ENCODE measurements around the gene CCL26. TPM values are rescaled to one million over a fixed set of nuclear protein-coding genes. Genes with fewer than 3 reads are reported as not detected.

Gene CCL26
- total and polyA plus RNA-seq, 3 experiments from 2014 or later = not detected

DNA sequence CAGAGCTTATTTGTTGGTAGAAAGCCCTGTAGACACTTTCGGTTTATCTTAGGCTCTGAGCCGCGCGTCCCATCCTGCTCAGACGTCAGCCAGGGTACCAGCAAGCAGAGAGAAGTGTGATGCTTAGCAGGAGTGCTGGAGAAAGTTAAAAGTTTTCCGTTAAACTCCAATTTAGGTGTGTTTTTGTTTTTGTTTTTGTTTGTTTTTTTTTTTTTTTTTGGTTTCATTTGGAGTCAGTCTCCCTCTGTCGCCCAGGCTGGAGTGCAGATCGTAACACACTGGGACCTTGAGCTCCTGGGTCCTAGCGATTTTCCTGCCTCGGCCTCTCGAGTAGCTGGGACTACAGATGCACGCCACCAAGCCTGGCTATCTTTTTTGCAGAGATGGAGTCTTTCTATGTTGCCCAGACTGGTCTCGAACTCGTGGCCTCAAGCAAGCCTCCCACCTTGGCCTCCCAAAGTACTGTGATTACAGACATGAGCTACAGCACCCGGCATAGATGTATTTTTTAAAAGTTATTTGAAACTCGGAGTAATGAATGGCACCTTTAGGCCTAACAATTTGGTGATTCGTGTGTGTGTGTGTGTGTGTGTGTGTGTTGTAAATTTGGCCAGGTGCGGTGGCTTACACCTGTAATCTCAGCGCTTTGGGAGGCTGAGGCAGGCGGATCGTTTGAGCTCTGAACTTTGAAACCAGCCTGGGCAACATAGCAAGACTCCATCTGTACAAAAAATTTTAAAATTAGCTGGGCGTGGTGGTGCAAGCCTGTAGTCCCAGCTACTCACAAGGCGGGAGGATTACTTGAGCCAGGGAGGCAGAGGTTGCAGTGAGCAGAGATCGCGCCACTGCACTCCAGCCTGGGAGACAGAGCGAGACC lies 32.0 kb downstream of the CCL26 start:
- H3K4me3 ChIP-seq (ENCODE audit: low read length) = peak overlapping the region; percentile 88
- peak overlapping the region; percentile 78 for H3K27ac ChIP-seq (ENCODE audit: low read depth, low read length)
- no peaks in the 10 kb centered on the region for H3K27me3 ChIP-seq (ENCODE audit: insufficient read depth, low read length, poor library complexity, severe bottlenecking)
- POLR2A ChIA-PET = interaction anchor here (0.7 to 1.9 kb wide), 5 partner anchors 10 to 667 kb away, joined by 3 to 19 read pairs (median 7); partner anchors contain the start of gene RCC1L
- Mint-ChIP-seq H3K4me3 (peak overlapping the region; percentile 88 to 99 (median 96)), H3K27me3 (no peaks in the 10 kb centered on the region), H3K9me3 (no peaks in the 10 kb centered on the region), H3K4me1 (peaks cover 18 to 29% (median 20%) of the 10 kb centered on the region in 3 donors), H3K36me3 (peaks cover 0 to 4% (median 0%) of the 10 kb centered on the region in 3 donors), H3K27ac (peak overlapping the region; percentile 79 to 100 (median 98))
- peaks cover 9% of the 10 kb centered on the region for H3K4me1 ChIP-seq (ENCODE audit: insufficient read depth, low read length)
- no peak for DNase-seq
- H3K36me3 ChIP-seq (ENCODE audit: insufficient read depth, low read length) = no peaks in the 10 kb centered on the region
- no peaks in the 10 kb centered on the region for H3K9me3 ChIP-seq (ENCODE audit: low read length)
- CTCF ChIA-PET = interaction anchor here (0.9 to 1.8 kb wide), 7 partner anchors 12 to 34 kb away, joined by 3 to 9 read pairs (median 3); no protein-coding TSS in a partner anchor

DNA sequence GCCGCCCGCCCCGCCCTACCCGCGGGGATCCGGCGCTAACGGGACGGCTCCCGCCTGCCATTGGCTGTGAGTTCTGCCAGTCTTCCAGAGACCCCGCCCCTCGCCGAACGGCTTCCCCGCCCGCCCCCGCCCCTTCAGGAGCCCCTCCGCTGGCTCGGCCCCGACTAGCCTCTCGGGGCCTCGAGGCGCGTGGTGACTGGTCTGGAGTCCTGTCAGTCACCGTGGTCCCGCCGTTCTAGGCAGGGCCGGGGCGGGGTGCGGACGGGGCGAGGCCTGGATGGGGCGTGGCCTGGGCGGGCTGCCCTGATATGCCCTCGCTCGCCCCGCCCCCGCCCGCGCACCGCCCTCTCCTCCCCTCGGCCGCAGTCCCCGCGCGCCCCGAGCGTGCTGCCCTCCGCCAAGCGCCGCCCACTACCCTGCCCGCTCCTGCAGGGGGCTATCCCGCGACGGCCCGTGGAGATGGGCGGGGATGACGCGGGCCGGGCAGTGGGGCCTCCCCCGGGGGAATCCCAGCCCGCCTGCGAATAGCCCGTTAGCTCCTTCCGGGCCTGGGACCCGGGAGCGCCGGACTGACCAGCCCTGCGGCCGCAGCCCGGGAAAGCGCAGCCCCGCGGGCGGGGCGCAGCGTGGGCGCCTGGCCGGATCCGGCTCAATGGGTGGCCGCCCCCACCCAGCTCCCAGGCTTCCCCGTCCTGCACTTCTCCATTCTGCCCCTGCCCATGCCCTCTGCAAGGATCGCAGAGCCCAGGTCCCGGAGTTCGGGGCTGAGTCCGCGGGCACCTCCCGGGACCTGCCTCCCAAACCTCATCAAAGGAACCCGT lies 32.8 kb downstream of the CCL26 start:
- Mint-ChIP-seq H3K27me3 (no peaks in the 10 kb centered on the region), H3K36me3 (peaks cover 2 to 4% (median 3%) of the 10 kb centered on the region in 3 donors), H3K4me1 (peaks cover 18 to 35% (median 20%) of the 10 kb centered on the region in 3 donors), H3K4me3 (peak overlapping the region; percentile 89 to 99 (median 97)), H3K27ac (peak overlapping the region; percentile 79 to 100 (median 98)), H3K9me3 (no peaks in the 10 kb centered on the region)
- peak overlapping the region; percentile 78 for H3K27ac ChIP-seq (ENCODE audit: low read depth, low read length)
- peak overlapping the region; percentile 89 for H3K4me3 ChIP-seq (ENCODE audit: low read length)
- no peaks in the 10 kb centered on the region for H3K36me3 ChIP-seq (ENCODE audit: insufficient read depth, low read length)
- no peaks in the 10 kb centered on the region for H3K9me3 ChIP-seq (ENCODE audit: low read length)
- peaks cover 9% of the 10 kb centered on the region for H3K4me1 ChIP-seq (ENCODE audit: insufficient read depth, low read length)
- CTCF ChIA-PET = interaction anchor here (0.7 to 1.8 kb wide), 7 partner anchors 10 to 35 kb away, joined by 3 to 9 read pairs (median 3); no protein-coding TSS in a partner anchor
- H3K27me3 ChIP-seq (ENCODE audit: insufficient read depth, low read length, poor library complexity, severe bottlenecking) = no peaks in the 10 kb centered on the region
- POLR2A ChIA-PET = interaction anchor here (0.7 to 1.9 kb wide), 5 partner anchors 9 to 666 kb away, joined by 3 to 19 read pairs (median 7); partner anchors contain the start of gene RCC1L
- peak; percentile 99 to 100 (median 100) for DNase-seq

DNA sequence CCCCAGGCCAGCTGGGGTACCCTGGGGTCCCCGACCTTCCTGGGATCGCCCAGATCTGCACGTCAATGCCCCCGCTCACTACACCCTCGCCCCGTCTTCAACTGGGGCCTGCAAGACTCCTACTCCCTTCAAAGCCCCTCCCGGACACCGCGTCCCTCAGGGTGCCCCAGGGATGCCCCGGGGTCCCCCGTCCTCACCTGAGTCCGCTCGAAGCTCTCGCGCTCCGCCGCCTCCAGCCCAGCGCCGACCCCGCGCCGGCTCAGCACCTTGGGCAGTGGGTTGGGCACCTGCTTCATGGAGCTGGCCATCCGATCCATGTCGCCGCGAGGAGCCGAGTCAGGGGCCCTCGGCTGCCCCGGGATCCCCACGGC lies 33.4 kb downstream of the CCL26 start, which contains the start of gene HIP1:
Gene HIP1, minus strand, starts transcription at position 338 of the 371 bp plus-strand sequence. Its CDS starts 21 bp downstream, at position 317.
- Histone ChIP-seq H3K27me3 (ENCODE audit: insufficient read depth, low read length, poor library complexity, severe bottlenecking) (no peaks in the 10 kb centered on the region), H3K27ac (ENCODE audit: low read depth, low read length) (peak within 1 kb of the TSS; percentile 78), H3K4me1 (ENCODE audit: insufficient read depth, low read length) (peaks cover 9% of the 10 kb centered on the region), H3K36me3 (ENCODE audit: insufficient read depth, low read length) (no peaks in the 10 kb centered on the region), H3K4me3 (ENCODE audit: low read length) (peak within 1 kb of the TSS; percentile 89), H3K9me3 (ENCODE audit: low read length) (no peaks in the 10 kb centered on the region)
- Mint-ChIP-seq H3K4me1 (peaks cover 18 to 35% (median 20%) of the 10 kb centered on the region in 3 donors), H3K27ac (peak within 1 kb of the TSS; percentile 79 to 100 (median 98)), H3K4me3 (peak within 1 kb of the TSS; percentile 89 to 99 (median 97)), H3K36me3 (peaks cover 2 to 4% (median 3%) of the 10 kb centered on the region in 3 donors), H3K9me3 (no peaks in the 10 kb centered on the region), H3K27me3 (no peaks in the 10 kb centered on the region)
- ChIA-PET CTCF (interaction anchor here (0.7 to 1.8 kb wide), 4 partner anchors 9 to 36 kb away, joined by 3 to 9 read pairs (median 4); no protein-coding TSS in a partner anchor), POLR2A (interaction anchor here (0.8 to 1.9 kb wide), 2 partner anchors 9 to 11 kb away, joined by 11 to 19 read pairs; no protein-coding TSS in a partner anchor)
- no peak for DNase-seq

DNA sequence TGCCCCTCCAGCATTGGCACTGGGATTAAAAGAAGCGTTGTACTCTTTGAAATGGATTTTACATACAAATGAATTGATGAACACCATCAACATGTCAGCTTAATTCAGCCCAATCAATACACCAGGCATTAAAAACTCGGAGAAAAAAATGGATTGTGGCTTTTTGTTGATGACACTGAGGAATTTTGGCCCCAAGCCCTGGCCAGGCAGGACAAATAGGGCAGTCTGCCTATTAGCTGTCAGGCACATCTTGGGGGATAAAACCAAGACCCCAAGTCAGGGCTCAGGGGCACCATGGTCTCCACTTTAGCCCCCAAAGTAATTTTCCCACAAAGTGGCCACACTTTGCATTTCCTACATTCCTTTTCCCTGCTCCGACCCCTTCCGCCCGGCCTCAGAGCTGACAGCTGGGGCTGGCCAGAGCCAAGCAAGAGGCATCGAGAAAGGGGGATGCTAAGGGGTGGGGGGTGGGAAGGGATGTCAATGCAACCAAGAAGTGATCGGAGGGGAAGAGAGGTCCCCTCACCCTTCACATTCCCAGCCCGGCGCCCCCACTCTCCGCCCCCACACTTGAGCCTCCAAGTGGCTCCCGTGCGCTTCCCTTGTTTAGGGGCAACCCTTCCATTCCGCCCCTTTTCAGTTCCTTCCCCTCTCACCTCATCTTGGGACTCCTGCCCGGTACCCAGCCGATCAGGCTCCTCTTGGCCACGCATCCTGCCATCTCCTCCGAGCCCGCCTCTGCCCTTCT lies 34.0 kb downstream of the CCL26 start:
- Histone ChIP-seq H3K36me3 (ENCODE audit: insufficient read depth, low read length) (no peaks in the 10 kb centered on the region), H3K4me3 (ENCODE audit: low read length) (peak overlapping the region; percentile 89), H3K27ac (ENCODE audit: low read depth, low read length) (peak overlapping the region; percentile 73), H3K9me3 (ENCODE audit: low read length) (no peaks in the 10 kb centered on the region), H3K27me3 (ENCODE audit: insufficient read depth, low read length, poor library complexity, severe bottlenecking) (no peaks in the 10 kb centered on the region), H3K4me1 (ENCODE audit: insufficient read depth, low read length) (peaks cover 9% of the 10 kb centered on the region)
- peak in 2 of 5 donors; percentile 6 to 47 for DNase-seq
- Mint-ChIP-seq H3K36me3 (peaks cover 3 to 9% (median 6%) of the 10 kb centered on the region in 3 donors), H3K27ac (peak overlapping the region in 7 of 8 donors; percentile 67 to 90 (median 88)), H3K4me3 (peak overlapping the region; percentile 87 to 99 (median 92)), H3K9me3 (no peaks in the 10 kb centered on the region), H3K27me3 (no peaks in the 10 kb centered on the region), H3K4me1 (peaks cover 18 to 35% (median 22%) of the 10 kb centered on the region in 3 donors)
- CTCF ChIA-PET = interaction anchor here (1.4 kb wide), 1 partner anchor 10 kb away, joined by 3 read pairs; no protein-coding TSS in a partner anchor
- POLR2A ChIA-PET = interaction anchor here (0.8 to 1.9 kb wide), 2 partner anchors 9 to 11 kb away, joined by 11 to 19 read pairs; no protein-coding TSS in a partner anchor

DNA sequence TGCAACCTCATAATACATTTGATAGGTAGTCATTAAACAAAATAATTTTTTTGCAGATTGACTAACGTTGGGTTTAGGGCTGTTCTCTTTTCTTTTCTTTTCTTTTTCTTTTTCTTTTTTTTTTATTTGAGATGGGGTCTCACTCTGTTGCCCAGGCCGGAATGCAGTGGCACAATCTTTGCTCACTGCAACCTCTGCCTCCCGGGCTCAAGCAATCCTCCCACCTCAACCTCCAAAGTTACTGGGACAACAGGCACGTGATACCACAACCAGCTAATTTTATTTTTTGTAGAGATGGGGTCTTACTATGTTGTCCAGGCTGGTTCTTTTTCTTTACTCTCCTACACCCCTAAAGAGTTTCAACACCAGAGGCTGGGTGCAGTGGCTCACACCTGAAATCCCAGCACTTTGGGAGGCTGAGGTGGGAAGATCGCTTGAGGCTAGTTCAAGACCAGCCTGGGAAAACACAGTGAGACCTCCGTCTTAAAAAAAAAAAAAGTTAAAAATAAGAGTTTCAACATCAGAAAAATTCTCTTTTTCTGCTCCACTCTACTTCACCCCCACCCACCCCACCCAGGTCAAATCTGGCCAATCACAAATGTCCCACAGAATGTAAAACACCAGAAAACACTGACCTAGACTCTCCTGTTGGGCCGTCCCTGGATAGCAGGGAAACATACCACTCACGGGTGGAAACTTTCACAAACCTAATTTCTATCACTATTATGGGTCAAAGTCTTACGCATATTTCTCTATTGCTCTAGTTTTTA lies 36.2 kb downstream of the CCL26 start:
- Mint-ChIP-seq H3K4me3 (peak overlapping the region in 1 of 7 donors; percentile 66), H3K9me3 (no peaks in the 10 kb centered on the region), H3K27ac (peak overlapping the region in 1 of 8 donors; percentile 17), H3K36me3 (peaks cover 3 to 9% (median 6%) of the 10 kb centered on the region in 3 donors), H3K27me3 (no peaks in the 10 kb centered on the region), H3K4me1 (peaks cover 13 to 37% (median 24%) of the 10 kb centered on the region in 3 donors)
- Histone ChIP-seq H3K36me3 (ENCODE audit: insufficient read depth, low read length) (no peaks in the 10 kb centered on the region), H3K9me3 (ENCODE audit: low read length) (no peaks in the 10 kb centered on the region), H3K27me3 (ENCODE audit: insufficient read depth, low read length, poor library complexity, severe bottlenecking) (no peaks in the 10 kb centered on the region), H3K4me1 (ENCODE audit: insufficient read depth, low read length) (peaks cover 9% of the 10 kb centered on the region), H3K27ac (ENCODE audit: low read depth, low read length) (no peak overlapping the region), H3K4me3 (ENCODE audit: low read length) (no peak overlapping the region)
- POLR2A ChIA-PET = no interaction called here
- CTCF ChIA-PET = no interaction called here
- DNase-seq = no peak

DNA sequence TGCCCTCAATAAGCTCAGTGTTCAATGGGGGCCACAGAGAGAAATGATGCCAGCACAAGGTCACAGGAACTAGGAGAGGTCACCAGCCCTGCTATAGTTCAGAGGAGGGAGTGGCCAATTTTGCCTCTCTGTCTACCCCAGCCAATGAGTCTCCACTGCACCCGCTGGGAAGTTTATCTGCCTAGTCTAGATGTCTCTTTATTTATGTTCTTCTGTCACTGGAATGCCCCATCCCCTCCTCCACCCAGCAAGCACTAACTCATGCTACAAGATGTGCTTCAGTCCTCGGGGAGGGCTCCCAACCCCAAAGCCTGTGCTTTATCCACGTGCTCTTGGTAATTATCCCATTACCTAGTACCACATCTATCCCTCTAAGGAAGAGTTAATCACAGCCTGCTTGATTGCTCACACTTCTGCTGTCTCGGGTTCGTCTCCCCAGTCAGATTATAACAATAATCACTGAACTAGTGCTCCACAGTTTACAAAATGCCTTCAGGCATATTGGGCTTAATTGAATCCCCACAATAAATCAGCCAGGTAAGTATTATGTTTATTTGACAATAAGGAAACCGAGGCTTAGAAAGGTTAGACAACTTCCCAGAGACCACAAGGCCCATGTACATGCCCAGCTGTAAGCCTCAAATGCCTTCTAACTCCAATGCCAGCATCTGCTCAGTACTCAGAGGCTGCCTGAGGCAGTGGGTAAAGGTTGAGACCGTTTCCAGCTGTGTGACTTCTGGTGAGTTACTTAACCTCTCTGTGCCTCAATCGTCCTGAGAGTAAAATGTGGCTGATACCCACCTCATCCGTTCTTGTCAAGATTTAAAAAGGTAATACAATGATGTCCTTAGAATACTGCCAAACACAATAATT lies 37.2 kb downstream of the CCL26 start:
- H3K4me1 Mint-ChIP-seq = peaks cover 15 to 39% (median 27%) of the 10 kb centered on the region in 3 donors
- H3K27ac Mint-ChIP-seq = peak overlapping the region in 1 of 8 donors; percentile 47
- H3K4me1 ChIP-seq (ENCODE audit: insufficient read depth, low read length) = peaks cover 9% of the 10 kb centered on the region
- H3K36me3 Mint-ChIP-seq = peaks cover 3 to 9% (median 6%) of the 10 kb centered on the region in 3 donors
- POLR2A ChIA-PET = interaction anchor here (1.4 kb wide), 1 partner anchor 260 kb away, joined by 3 read pairs; the partner anchor contains the start of gene TMEM120A
- no peaks in the 10 kb centered on the region for H3K27me3 ChIP-seq (ENCODE audit: insufficient read depth, low read length, poor library complexity, severe bottlenecking)
- H3K27ac ChIP-seq (ENCODE audit: low read depth, low read length) = no peak overlapping the region
- no peak overlapping the region for H3K4me3 ChIP-seq (ENCODE audit: low read length)
- no peaks in the 10 kb centered on the region for H3K36me3 ChIP-seq (ENCODE audit: insufficient read depth, low read length)
- H3K9me3 Mint-ChIP-seq = no peaks in the 10 kb centered on the region
- CTCF ChIA-PET = no interaction called here
- no peaks in the 10 kb centered on the region for H3K27me3 Mint-ChIP-seq
- H3K4me3 Mint-ChIP-seq = peak overlapping the region in 1 of 7 donors; percentile 2
- H3K9me3 ChIP-seq (ENCODE audit: low read length) = no peaks in the 10 kb centered on the region
- DNase-seq = no peak
